ENCODE measurements around the gene MAGEB18. TPM values are rescaled to one million over a fixed set of nuclear protein-coding genes. Genes with fewer than 3 reads are reported as not detected.

Gene MAGEB18
- not detected in 2 replicates for total RNA-seq

DNA sequence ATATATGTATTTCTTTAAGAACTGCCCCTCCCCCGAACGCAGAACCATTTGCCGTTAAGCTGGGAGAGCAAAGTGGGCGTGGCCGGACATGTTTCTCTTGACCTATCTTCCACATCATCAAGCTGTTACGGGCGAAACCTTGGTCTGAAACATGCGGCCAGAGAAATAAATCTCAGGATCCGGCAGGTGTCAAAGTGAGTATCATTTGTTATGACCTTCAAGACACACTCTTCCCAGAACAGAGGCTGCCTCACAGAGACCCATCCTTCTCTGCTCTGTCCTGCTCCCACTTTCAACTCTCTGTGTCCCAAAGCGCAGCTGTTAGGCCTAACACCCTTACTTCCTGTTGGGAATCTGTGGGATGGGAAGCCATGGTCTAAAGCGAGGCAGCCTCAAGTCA, at the start of gene MAGEB18:
Gene MAGEB18 (plus strand): TSS at position 70 of the 400 bp plus-strand sequence. CDS start 643 bp downstream, outside the sequence.
- TF ChIP-seq, protein P1, sequence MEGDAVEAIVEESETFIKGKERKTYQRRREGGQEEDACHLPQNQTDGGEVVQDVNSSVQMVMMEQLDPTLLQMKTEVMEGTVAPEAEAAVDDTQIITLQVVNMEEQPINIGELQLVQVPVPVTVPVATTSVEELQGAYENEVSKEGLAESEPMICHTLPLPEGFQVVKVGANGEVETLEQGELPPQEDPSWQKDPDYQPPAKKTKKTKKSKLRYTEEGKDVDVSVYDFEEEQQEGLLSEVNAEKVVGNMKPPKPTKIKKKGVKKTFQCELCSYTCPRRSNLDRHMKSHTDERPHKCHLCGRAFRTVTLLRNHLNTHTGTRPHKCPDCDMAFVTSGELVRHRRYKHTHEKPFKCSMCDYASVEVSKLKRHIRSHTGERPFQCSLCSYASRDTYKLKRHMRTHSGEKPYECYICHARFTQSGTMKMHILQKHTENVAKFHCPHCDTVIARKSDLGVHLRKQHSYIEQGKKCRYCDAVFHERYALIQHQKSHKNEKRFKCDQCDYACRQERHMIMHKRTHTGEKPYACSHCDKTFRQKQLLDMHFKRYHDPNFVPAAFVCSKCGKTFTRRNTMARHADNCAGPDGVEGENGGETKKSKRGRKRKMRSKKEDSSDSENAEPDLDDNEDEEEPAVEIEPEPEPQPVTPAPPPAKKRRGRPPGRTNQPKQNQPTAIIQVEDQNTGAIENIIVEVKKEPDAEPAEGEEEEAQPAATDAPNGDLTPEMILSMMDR (conservative IDR thresholded peaks at IDR 0.05; ENCODE audit: low read depth, low read length): no peak
- H3K4me3 ChIP-seq (ENCODE audit: low read depth, low read length): no peak within 1 kb of the TSS
- no peak for DNase-seq (ENCODE audit: low read depth)

DNA sequence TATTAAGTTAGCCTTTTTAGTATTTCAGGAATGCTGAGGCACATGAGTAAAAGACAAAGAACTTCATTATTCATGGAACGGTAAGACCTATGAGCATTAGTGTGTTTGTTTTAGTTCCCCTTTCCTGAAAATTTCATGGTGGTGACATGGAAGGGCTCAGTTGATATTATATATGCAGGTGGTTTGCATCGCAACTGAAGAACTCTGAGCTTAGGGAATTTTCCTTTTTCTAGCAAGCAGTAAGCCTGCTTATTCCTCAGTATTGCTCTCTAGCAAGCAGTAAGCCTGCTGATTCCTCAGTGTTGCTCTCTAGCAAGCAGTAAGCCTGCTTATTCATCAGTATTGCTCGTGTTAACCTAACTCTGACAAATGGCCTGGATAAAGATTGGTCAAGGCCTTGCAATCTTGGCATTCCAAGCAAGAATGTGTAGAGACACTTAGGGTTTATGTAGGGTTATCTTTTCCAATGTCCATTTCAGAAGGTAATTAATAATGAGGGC, 37.7 kb upstream of the MAGEB18 start:
- TF ChIP-seq, protein P1 (conservative IDR thresholded peaks at IDR 0.05; ENCODE audit: low read depth, low read length): no peak
- H3K4me3 ChIP-seq (ENCODE audit: low read depth, low read length): no peak overlapping the region
- no peak for DNase-seq (ENCODE audit: low read depth)

DNA sequence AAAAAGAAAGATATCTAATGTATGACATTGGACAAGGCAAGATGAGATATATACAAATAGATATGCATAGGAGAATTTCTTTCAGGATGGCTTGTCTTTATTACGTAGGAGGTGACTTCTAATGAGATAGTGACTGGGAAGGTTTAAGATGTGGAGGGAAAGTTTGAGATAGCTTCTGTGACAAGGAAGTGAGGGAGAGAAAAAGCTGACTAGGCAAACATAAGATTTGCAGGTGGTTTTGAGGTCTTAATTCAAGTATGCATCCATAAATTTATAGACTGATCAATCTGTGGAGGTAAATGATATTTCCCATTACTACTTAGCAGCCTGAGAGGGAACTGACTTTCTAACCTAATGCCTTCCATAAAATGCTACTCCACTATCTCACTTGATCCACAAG, 29.0 kb upstream of the MAGEB18 start:
- TF ChIP-seq, protein P1 (conservative IDR thresholded peaks at IDR 0.05; ENCODE audit: low read depth, low read length): no peak
- H3K4me3 ChIP-seq (ENCODE audit: low read depth, low read length): no peak overlapping the region
- DNase-seq (ENCODE audit: low read depth): no peak

DNA sequence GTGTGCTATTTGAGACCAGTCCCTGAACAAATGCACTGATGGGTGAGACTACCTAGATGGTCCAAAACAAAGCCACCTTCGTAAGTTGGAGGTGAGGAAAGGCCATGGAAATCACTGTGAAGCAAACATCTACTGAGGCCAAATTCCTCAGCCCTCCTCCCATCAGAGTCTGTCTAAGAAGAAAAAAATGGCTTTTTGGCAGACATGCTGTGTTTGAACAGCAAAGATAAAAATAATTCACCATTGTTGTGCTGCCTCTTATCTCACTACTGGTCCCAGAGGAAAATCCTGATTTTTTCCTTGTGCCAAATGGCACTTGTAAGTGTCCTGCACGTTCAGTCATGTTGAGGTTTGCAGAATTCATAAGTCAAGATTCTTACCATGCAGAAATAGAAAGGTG, 7.9 kb downstream of the MAGEB18 start:
- TF ChIP-seq, protein P1 (conservative IDR thresholded peaks at IDR 0.05; ENCODE audit: low read depth, low read length): no peak
- DNase-seq (ENCODE audit: low read depth): no peak
- H3K4me3 ChIP-seq (ENCODE audit: low read depth, low read length): no peak overlapping the region

DNA sequence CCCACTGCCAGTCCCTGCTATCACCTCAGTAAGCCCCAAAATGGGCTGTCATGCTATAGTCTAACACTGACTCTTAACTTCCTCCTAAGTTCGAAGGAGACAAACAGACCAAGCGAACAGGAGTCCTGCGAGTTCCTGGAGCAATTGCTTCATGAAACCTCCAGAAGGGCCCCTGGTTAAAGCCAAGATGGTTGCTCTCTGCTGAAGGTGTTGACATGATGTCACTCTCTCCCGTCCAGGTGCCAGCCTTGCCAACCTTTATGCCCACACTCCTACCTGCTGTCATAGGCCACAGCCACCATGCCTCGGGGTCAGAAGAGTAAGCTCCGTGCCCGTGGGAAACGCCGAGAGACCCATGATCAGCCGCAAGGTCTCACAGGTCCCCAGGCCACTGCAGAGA, 22.2 kb downstream of the MAGEB18 start, which contains the start of gene MAGEB6B:
Gene MAGEB6B (plus strand): TSS at position 301 of the 400 bp plus-strand sequence. CDS start 0 bp downstream, at position 301.
- TF ChIP-seq, protein P1 (conservative IDR thresholded peaks at IDR 0.05; ENCODE audit: low read depth, low read length): no peak
- H3K4me3 ChIP-seq (ENCODE audit: low read depth, low read length): no peak within 1 kb of the TSS
- DNase-seq (ENCODE audit: low read depth): no peak

Other genes with a start within 250 kb of the MAGEB18 start
- gene MAGEB6B, start 22.3 kb downstream of the MAGEB18 start, total RNA-seq: not detected in 2 replicates
- not detected in 2 replicates for gene MAGEB6, start 54.1 kb downstream of the MAGEB18 start, total RNA-seq
- not detected in 2 replicates for gene MAGEB5, start 77.8 kb downstream of the MAGEB18 start, total RNA-seq